Spleen (tissue), 7 donors: ENCODE data around the gene AAGAB.

Source experiments
- POLR2AphosphoS5 ChIP-seq, 3 donors: sonication (generic); formaldehyde crosslinking; IDR thresholded peaks; one replicate each; pipeline ENCODE4 v1.5.1; 2017; ENCODE audit warnings: antibody characterized with exemption in 3 of 3
- TF ChIP-seq, protein P1 (sequence below), 11 experiments: fragments of 200-600 bp in 7 of 11; fragments of 450-650 bp in 4 of 11; sonication (generic) in 4 of 11; IDR thresholded peaks in 8 of 11; conservative IDR thresholded peaks in 3 of 11; 1 replicate in 7 of 11; 2 replicates in 4 of 11; pipeline versions ENCODE4 v1.4.0 to v1.8.0; 2016 to 2021; ENCODE audit warnings: antibody characterized with exemption in 11 of 11, inconsistent platforms in 4 of 11, mild to moderate bottlenecking in 1 of 11
- donor health status: DM: no; HTN: no; CAD: no; lungs with moderate emphysema.
- donor health status: DM: no; HTN: no; CAD: no.
- donor health status: DM: no; HTN: no; CAD: no.

- TF ChIP-seq, protein P1, sequence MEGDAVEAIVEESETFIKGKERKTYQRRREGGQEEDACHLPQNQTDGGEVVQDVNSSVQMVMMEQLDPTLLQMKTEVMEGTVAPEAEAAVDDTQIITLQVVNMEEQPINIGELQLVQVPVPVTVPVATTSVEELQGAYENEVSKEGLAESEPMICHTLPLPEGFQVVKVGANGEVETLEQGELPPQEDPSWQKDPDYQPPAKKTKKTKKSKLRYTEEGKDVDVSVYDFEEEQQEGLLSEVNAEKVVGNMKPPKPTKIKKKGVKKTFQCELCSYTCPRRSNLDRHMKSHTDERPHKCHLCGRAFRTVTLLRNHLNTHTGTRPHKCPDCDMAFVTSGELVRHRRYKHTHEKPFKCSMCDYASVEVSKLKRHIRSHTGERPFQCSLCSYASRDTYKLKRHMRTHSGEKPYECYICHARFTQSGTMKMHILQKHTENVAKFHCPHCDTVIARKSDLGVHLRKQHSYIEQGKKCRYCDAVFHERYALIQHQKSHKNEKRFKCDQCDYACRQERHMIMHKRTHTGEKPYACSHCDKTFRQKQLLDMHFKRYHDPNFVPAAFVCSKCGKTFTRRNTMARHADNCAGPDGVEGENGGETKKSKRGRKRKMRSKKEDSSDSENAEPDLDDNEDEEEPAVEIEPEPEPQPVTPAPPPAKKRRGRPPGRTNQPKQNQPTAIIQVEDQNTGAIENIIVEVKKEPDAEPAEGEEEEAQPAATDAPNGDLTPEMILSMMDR (IDR thresholded peaks at IDR 0.05 in 8 of 11, conservative IDR thresholded peaks at IDR 0.05 in 3 of 11) = no peak
- TF ChIP-seq POLR2AphosphoS5 (IDR thresholded peaks at IDR 0.05) = no peak
Measured at GRCh38 chr15:67267951-67268941, 13.8 kb upstream of the AAGAB start.
